SU-DHL-6 (cell line): ENCODE results near the gene ABCB9.

Source experiments
- CTCF ChIP-seq: fragments of 200-600 bp; sonication (generic); IDR thresholded peaks from one replicate; pipeline ENCODE4 v1.5.1; 2017; ENCODE audit warnings: antibody characterized with exemption, mild to moderate bottlenecking, low read length, moderate library complexity; ENCODE audit not compliant: insufficient read depth, poor library complexity, severe bottlenecking
- EZH2phosphoT487 ChIP-seq: fragments of 200-600 bp; sonication (generic), shearing (Covaris generic); conservative IDR thresholded peaks from 2 replicates; pipeline ENCODE4 v1.6.1; 2018; ENCODE audit warnings: mild to moderate bottlenecking, antibody characterized with exemption, low read length, moderate library complexity, mixed read lengths

DNA sequence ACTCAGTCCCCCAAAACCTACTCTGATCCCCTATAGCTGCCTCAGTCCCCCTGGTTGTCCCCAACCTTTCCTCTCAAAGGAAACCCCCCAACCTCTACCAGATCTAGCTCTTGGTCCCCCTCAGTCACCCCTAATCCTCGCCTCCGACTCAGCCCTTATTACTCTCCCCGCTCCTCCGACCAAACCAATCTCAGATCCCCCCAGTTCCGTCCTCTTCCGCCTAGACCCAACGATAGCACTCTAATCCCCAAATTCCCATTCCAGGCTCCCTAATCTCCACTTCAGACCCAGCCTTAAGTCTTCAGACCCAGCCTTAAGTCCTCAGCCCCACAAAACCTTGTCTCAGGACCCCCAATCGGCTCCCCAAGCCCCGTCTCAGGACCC lies 71.0 kb downstream of the ABCB9 start:
- TF ChIP-seq CTCF: no peak
- TF ChIP-seq EZH2phosphoT487: no peak
